ENCODE measurements around the gene TMEM119. TPM values are rescaled to one million over a fixed set of nuclear protein-coding genes. Genes with fewer than 3 reads are reported as not detected.
A peak's percentile ranks its signal among the peaks of the same experiment; 100 is the strongest.

Gene TMEM119
- total and polyA plus RNA-seq, 2 of the 8 experiments (the other 6 are each of a cell fraction or from before 2014, with no cell fraction given): 0.35 to 0.61 TPM

DNA sequence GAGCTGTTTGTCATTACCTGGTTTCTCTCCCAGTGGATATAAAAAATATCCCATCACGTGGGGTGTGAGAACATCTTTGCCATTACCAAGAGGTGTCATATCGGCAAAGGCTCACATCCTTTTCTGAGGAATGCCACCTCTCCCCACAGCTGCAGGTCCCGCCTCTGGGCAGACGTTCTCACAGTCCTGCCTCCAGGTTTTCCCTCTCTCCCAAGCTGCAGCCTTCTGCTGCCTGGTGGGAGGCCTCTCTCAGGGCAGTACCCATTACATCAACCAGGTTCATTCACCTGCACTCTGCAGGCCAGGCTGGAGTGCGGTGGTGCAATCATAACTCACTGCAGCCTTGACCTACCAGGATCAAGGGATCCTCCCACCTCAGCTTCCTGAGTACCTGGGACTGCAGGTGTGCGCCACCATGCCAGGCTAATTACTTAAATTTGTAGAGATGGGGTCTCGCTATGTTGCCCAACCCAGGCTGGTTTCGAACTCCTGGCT, 15.0 kb upstream of the TMEM119 start (continued):
- TF ChIP-seq, protein P1, sequence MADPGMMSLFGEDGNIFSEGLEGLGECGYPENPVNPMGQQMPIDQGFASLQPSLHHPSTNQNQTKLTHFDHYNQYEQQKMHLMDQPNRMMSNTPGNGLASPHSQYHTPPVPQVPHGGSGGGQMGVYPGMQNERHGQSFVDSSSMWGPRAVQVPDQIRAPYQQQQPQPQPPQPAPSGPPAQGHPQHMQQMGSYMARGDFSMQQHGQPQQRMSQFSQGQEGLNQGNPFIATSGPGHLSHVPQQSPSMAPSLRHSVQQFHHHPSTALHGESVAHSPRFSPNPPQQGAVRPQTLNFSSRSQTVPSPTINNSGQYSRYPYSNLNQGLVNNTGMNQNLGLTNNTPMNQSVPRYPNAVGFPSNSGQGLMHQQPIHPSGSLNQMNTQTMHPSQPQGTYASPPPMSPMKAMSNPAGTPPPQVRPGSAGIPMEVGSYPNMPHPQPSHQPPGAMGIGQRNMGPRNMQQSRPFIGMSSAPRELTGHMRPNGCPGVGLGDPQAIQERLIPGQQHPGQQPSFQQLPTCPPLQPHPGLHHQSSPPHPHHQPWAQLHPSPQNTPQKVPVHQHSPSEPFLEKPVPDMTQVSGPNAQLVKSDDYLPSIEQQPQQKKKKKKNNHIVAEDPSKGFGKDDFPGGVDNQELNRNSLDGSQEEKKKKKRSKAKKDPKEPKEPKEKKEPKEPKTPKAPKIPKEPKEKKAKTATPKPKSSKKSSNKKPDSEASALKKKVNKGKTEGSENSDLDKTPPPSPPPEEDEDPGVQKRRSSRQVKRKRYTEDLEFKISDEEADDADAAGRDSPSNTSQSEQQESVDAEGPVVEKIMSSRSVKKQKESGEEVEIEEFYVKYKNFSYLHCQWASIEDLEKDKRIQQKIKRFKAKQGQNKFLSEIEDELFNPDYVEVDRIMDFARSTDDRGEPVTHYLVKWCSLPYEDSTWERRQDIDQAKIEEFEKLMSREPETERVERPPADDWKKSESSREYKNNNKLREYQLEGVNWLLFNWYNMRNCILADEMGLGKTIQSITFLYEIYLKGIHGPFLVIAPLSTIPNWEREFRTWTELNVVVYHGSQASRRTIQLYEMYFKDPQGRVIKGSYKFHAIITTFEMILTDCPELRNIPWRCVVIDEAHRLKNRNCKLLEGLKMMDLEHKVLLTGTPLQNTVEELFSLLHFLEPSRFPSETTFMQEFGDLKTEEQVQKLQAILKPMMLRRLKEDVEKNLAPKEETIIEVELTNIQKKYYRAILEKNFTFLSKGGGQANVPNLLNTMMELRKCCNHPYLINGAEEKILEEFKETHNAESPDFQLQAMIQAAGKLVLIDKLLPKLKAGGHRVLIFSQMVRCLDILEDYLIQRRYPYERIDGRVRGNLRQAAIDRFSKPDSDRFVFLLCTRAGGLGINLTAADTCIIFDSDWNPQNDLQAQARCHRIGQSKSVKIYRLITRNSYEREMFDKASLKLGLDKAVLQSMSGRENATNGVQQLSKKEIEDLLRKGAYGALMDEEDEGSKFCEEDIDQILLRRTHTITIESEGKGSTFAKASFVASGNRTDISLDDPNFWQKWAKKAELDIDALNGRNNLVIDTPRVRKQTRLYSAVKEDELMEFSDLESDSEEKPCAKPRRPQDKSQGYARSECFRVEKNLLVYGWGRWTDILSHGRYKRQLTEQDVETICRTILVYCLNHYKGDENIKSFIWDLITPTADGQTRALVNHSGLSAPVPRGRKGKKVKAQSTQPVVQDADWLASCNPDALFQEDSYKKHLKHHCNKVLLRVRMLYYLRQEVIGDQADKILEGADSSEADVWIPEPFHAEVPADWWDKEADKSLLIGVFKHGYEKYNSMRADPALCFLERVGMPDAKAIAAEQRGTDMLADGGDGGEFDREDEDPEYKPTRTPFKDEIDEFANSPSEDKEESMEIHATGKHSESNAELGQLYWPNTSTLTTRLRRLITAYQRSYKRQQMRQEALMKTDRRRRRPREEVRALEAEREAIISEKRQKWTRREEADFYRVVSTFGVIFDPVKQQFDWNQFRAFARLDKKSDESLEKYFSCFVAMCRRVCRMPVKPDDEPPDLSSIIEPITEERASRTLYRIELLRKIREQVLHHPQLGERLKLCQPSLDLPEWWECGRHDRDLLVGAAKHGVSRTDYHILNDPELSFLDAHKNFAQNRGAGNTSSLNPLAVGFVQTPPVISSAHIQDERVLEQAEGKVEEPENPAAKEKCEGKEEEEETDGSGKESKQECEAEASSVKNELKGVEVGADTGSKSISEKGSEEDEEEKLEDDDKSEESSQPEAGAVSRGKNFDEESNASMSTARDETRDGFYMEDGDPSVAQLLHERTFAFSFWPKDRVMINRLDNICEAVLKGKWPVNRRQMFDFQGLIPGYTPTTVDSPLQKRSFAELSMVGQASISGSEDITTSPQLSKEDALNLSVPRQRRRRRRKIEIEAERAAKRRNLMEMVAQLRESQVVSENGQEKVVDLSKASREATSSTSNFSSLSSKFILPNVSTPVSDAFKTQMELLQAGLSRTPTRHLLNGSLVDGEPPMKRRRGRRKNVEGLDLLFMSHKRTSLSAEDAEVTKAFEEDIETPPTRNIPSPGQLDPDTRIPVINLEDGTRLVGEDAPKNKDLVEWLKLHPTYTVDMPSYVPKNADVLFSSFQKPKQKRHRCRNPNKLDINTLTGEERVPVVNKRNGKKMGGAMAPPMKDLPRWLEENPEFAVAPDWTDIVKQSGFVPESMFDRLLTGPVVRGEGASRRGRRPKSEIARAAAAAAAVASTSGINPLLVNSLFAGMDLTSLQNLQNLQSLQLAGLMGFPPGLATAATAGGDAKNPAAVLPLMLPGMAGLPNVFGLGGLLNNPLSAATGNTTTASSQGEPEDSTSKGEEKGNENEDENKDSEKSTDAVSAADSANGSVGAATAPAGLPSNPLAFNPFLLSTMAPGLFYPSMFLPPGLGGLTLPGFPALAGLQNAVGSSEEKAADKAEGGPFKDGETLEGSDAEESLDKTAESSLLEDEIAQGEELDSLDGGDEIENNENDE (IDR thresholded peaks at IDR 0.05; ENCODE audit: insufficient replicate concordance, low read length): no peak
- TF ChIP-seq TAF1 (IDR thresholded peaks at IDR 0.05; ENCODE audit: low read depth, low read length): no peak
- TF ChIP-seq SRF (IDR thresholded peaks at IDR 0.05; ENCODE audit: low read depth, low read length): no peak
- no peak for TF ChIP-seq RXRA (IDR thresholded peaks at IDR 0.05; ENCODE audit: insufficient read depth, low read depth, low read length)
- TF ChIP-seq KDM4A (IDR thresholded peaks at IDR 0.05; ENCODE audit: low read depth, low read length, severe bottlenecking): no peak
- TF ChIP-seq GTF2F1 (IDR thresholded peaks at IDR 0.05; ENCODE audit: borderline replicate concordance, low read depth, low read length): no peak
- TF ChIP-seq TAF7 (optimal IDR thresholded peaks at IDR 0.05; ENCODE audit: borderline replicate concordance, low read depth, low read length): no peak
- TF ChIP-seq PHF8 (conservative IDR thresholded peaks at IDR 0.05; ENCODE audit: low read depth, low read length): no peak
- peak; percentile 38; the same call in 1 of the 2 replicates for TF ChIP-seq TEAD4 (IDR thresholded peaks at IDR 0.05; ENCODE audit: low read depth, low read length)
- no peak for TF ChIP-seq CBX8 (IDR thresholded peaks at IDR 0.05; ENCODE audit: borderline replicate concordance, low read depth, low read length)
- no peak for TF ChIP-seq EZH2 (IDR thresholded peaks at IDR 0.05; ENCODE audit: low read depth, low read length, severe bottlenecking)
